Measurements from ENCODE around the gene ERI2. TPM values are rescaled to one million over a fixed set of nuclear protein-coding genes. Genes with fewer than 3 reads are reported as not detected.

ERI2 gene
- total and polyA plus RNA-seq, 2 of the 4 experiments (the other 2 are of a cell fraction), result 7.5 to 10.2 TPM

DNA sequence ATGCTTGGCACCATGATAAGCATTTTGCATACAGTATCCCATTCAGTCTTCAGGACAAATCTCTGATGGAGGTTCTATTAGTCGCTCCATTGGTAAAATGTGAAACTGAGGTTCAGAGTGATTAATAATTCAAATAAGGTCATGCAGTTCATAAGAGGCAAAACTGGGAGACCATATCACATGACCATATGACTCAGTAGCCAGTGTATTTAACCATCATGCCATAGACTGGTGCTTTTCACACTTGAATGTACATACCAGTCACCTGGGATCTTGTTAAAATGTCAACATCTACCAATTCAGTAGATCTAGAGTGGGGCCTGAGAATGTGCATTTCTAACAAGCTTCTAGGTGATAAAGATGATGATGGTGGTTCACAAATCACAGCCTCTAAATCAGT is 38.2 kb downstream of the ERI2 start:
- H3K79me1 ChIP-seq (ENCODE audit: low read depth in 1 of 2, low read length in 2 of 2), result no peaks in the 10 kb centered on the region
- H3K4me2 ChIP-seq (ENCODE audit: low read depth, low read length), result no peak overlapping the region
- in situ Hi-C loops (cut with MboI; ENCODE audit: low sequenced_read_pairs), result no loop called here
- no peak overlapping the region for H3K27ac ChIP-seq (ENCODE audit: insufficient read depth, low read length)
- TF ChIP-seq, protein P1, sequence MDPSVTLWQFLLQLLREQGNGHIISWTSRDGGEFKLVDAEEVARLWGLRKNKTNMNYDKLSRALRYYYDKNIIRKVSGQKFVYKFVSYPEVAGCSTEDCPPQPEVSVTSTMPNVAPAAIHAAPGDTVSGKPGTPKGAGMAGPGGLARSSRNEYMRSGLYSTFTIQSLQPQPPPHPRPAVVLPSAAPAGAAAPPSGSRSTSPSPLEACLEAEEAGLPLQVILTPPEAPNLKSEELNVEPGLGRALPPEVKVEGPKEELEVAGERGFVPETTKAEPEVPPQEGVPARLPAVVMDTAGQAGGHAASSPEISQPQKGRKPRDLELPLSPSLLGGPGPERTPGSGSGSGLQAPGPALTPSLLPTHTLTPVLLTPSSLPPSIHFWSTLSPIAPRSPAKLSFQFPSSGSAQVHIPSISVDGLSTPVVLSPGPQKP (IDR thresholded peaks at IDR 0.05; ENCODE audit: borderline replicate concordance, low read depth, low read length), result no peak
- TF ChIP-seq RAD21 (IDR thresholded peaks at IDR 0.05; ENCODE audit: low read length) (no peak), MXI1 (IDR thresholded peaks at IDR 0.05; ENCODE audit: borderline replicate concordance, low read depth, low read length) (no peak), RFX5 (IDR thresholded peaks at IDR 0.05; ENCODE audit: low read depth, low read length) (no peak), SMC3 (IDR thresholded peaks at IDR 0.05; ENCODE audit: low read depth, low read length) (no peak), CHD1 (IDR thresholded peaks at IDR 0.05; ENCODE audit: low read depth, low read length) (no peak), BHLHE40 (IDR thresholded peaks at IDR 0.05; ENCODE audit: low read depth, low read length) (no peak), NFE2L2 (IDR thresholded peaks at IDR 0.05; ENCODE audit: low read depth, low read length) (no peak), MAFK (IDR thresholded peaks at IDR 0.05; ENCODE audit: low read depth, low read length) (no peak)
- H2BK15ac ChIP-seq (ENCODE audit: low read depth, low read length), result no peak overlapping the region
- no peak for DNase-seq
- no peak overlapping the region for H2BK20ac ChIP-seq (ENCODE audit: low read depth, low read length)
- no peak overlapping the region for H4K91ac ChIP-seq (ENCODE audit: insufficient read depth, low read depth, low read length)
- no peak overlapping the region for H3K4me3 ChIP-seq (ENCODE audit: insufficient read depth, low read depth, low read length)
- no CpG with 5 or more reads among the region's 1 CpG for WGBS, 2 experiments (ENCODE audit: extremely low coverage in 2 of 2, insufficient read length in 1 of 2)
- no peaks in the 10 kb centered on the region for H4K20me1 ChIP-seq (ENCODE audit: insufficient read depth, low read length)
- H3K18ac ChIP-seq (ENCODE audit: low read depth, low read length), result no peak overlapping the region
- H2AK5ac ChIP-seq (ENCODE audit: low read depth, low read length), result no peak overlapping the region
- H2AFZ ChIP-seq (replicated peaks; ENCODE audit: low read length, poor library complexity), result no peak overlapping the region
- no peaks in the 10 kb centered on the region for H3K36me3 ChIP-seq (ENCODE audit: control insufficient read depth, insufficient read depth, low read length)
- no peak overlapping the region for H3K9ac ChIP-seq (ENCODE audit: low read depth, low read length)
- H2AK9ac ChIP-seq (replicated peaks; ENCODE audit: low read depth, low read length, poor library complexity), result no peak overlapping the region
- no peak overlapping the region for H3K4ac ChIP-seq (ENCODE audit: low read depth, low read length)
- H3K27me3 ChIP-seq (ENCODE audit: control insufficient read depth, insufficient read depth, low read length), result no peaks in the 10 kb centered on the region
- H2BK5ac ChIP-seq (ENCODE audit: low read depth, low read length, poor library complexity, severe bottlenecking), result no peak overlapping the region
- no peak overlapping the region for H3K23ac ChIP-seq (ENCODE audit: low read depth, low read length)
- H3K9me3 ChIP-seq (ENCODE audit: control insufficient read depth, insufficient read depth, low read length), result no peaks in the 10 kb centered on the region
- H2BK120ac ChIP-seq (ENCODE audit: low read depth, low read length), result no peak overlapping the region
- no peaks in the 10 kb centered on the region for H3K4me1 ChIP-seq (ENCODE audit: control insufficient read depth, insufficient read depth, low read length)
- ATAC-seq (ENCODE audit: low read depth), result no peak
- H4K5ac ChIP-seq (ENCODE audit: low read depth, low read length), result no peak overlapping the region
- no peak overlapping the region for H3K56ac ChIP-seq (ENCODE audit: extremely low read depth, insufficient read depth, low read length)
- ChIA-PET CTCF (no interaction called here), POLR2A (ENCODE audit: unreplicated experiment) (no interaction called here)
- BruUV-seq (replicated peaks), result no TSS peak
- intact Hi-C loops (cut with micrococcal nuclease), result no loop called here
- H4K8ac ChIP-seq (ENCODE audit: low read depth in 2 of 2, low read length in 2 of 2), result no peak overlapping the region
- H3K9me1 ChIP-seq (ENCODE audit: insufficient read depth, low read length), result no peaks in the 10 kb centered on the region
- H3K14ac ChIP-seq (replicated peaks; ENCODE audit: low read depth, low read length), result no peak overlapping the region
- dilution Hi-C loops (cut with HindIII; ENCODE audit: low sequenced_read_pairs, unreplicated experiment), result no loop called here

Measured in IMR-90 (cell line).